HG02885 (cell line): ENCODE results near the gene ATXN7L1.
"Not testable (repeated sequence)": the region's sequence is repeated elsewhere in the genome, so short reads cannot be mapped to it uniquely, and the experiment has no call there.

Experiments
- ATAC-seq: cut with Tn5 transposase; IDR thresholded peaks from one replicate; pipeline ENCODE4 v1.9.1; 2021; ENCODE audit warnings: mild to moderate bottlenecking; ENCODE audit not compliant: unreplicated experiment, poor library complexity

ATXN7L1 gene

GRCh38 chr7:105806592-105807447, 69.6 kb downstream of the ATXN7L1 start:
- peak; percentile 38 for ATAC-seq

GRCh38 chr7:105805447-105806019, 70.9 kb downstream of the ATXN7L1 start:
- no peak for ATAC-seq

GRCh38 chr7:105803429-105803736, 73.0 kb downstream of the ATXN7L1 start:
- no peak for ATAC-seq

DNA sequence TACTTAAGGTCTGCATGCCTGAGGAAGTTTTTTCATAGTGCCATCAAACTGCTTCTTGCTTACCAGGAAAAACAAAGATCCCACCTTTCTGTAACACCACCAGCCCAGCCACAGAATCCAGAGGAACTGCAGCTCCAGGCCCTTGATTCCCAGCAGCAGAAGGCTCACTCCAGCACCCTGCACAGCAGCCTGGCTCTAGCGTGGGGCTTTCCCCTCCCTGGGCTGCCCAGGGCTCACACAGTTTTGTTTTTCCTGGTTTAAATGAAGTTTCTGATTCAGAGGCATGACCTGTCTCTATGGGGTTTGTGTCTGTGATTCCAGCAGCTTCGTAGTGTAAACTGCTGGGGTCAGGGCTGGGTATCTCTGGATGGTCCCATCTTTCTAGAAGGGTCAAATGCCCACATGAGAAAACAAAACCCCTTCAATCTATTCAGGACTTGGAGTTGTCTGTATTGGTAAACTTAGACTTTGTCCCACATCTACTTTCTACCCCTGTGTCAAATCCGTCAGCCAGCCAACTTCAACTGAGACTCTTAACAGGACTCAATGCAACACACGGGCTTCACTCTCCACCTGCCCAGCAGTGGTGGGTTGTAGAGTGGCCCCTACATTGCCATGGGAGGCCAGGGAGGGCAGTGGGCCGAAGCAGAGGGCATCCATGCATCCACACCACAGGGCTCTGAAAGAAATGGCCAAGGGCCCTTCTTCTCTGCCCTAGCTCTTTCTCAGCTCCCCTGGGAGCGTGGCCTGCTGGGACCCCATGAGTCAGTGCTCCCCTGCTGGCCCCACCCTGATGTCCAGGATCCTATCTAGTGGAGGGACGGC, 73.6 kb downstream of the ATXN7L1 start:
- ATAC-seq, result no peak

DNA sequence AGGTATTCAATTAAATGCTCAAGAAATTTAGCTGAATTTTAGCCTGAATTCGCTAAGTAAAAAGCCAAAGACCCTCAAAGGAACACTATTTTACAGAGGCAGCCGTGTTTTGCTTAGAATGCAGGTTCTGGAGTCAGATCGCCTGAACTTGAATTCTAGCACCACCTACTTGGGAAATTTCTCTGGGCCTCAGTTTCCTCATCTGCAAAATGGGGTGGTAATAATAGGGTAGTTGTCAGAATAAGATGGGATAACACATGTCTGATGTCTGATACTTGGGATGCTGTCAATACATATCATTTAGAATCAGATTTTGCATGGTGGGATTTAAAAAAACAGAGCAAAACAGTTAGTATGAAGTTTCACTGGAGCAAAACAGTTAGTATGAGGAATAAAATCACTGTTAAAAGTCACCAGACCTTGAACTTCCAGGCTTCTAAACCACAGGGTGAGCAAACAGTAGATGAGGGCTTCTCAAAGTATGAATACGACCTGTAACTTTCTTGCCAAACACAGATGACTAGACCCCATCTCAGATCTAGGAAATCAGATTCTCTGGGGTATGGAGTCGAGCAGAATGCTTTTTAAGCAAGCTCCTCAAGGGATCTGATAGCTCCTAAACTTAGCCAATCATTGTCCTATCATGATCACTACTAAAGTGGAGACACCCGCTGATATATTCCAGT, 75.4 kb downstream of the ATXN7L1 start:
- no peak for ATAC-seq

GRCh38 chr7:105800442-105800841, 76.0 kb downstream of the ATXN7L1 start:
- ATAC-seq, result peak; percentile 56

DNA sequence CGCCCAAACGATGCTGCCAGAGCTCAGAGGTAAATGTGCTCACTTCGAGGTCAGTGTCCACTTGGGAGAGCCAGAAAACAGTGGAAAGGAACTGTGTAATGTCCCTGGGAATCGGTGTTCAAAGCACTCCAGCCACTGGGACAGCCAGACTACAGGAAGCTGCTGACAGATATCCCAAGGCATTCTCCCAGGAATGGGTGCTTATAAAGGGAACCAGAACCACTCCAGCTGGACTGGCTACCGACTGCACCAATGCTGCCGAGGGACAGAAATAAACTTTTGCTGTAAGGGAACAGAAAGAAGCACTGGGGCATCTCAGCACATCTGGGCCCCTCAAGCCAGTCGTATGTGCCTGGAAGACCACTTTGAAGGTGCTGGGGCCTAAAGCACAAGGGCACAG, 76.7 kb downstream of the ATXN7L1 start:
- ATAC-seq, result no peak

DNA sequence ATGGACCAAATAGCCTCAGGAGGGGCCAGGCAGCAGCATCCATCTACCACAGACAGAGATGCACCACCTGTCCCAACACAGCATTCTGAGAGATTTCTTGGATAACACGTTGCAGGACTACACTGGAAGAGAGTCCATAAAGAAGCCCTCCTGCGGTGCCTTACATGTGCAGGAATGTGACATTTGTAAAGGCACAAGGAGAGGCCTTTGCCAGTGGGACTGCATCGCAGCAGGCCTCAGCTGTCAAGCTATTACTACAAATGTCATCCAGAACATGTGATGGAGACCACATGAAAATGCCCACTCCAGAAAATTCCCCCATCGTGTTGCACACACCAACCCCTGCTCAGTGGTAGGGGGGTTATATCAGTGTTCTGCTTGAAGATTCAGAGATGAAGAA, 77.4 kb downstream of the ATXN7L1 start:
- ATAC-seq, result no peak

DNA sequence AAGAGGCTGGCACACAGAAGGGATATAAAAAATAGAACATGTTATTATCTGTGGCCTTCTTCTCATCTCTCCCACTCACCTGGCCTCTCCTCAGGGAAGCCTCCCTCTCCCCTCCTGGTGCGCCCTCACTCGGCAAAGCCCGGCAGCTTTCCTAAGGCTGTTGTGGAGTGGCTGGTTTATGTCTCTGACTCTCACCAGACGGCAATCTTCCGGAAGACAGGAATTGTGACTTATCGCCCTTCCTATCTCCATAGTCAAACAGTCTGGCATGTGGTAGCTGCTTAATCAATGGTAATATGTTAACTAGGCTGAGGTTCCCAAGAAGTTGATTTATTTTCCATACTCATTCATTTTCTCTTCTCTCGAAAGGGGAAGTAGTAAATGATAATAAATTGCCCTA, 78.7 kb downstream of the ATXN7L1 start:
- ATAC-seq, result no peak

DNA sequence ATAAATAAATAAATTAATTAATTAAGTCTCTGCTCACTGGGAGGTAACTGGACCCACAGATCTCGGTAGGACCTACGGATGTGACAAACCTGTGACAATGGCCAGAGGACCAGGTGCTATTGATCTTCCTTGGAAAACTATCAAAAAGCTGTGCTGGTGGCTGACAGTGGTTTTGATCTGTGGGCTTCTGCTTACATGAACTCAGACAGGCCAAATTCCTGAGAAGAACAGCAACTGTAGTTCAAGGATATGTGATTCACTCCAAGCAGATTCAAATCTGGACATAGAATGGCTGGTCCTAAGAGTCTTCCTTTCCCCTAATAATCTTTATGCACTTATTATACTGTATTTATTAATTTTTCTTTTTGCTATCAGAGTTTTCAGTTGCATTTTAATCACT, 80.0 kb downstream of the ATXN7L1 start:
- no peak for ATAC-seq

DNA sequence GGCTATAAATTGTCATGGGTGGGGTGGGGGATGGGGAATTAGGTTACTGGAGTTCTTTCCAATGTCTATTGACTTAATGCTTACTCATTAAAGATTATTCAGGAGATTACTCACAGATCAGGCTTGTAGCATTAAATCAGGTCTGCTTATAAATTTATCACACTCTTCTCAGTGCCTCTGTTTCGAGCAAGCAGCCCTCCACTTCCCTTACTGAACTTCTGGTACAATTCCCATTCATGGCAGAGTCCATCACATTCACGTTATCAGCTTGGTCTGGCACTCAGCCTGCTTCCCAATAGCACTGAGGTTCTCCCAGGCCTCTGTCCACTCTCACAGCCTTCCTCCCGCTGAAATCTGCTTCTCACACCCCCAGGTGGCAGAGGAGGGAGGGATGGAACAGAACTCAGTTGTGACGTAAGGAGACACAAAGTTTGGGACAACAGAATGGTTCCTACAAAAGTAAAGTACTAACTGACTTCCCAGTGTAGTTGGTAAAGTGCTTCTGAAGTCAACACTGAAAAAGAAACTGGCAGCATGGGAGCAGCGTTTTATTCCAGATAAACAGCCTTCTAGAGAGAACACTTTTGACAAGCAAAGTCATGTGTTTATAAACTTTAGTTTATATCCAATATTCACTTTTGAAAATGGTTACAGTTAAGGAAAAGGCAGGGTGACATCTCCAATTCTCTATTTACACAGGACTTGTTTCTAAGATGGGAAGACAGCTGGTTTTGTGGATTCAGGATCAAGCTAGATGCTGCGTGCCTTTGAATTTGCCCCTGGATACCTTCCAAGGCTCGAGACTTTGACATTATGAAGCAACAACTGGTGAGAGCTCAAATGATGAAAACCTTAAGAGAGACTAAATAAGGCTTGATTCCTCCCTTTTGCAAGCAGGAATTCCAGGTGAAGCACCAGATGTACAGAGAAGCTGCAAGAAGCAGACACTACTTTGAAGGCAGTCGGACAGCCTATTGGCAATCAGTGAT, 81.4 kb downstream of the ATXN7L1 start:
- no peak for ATAC-seq

DNA sequence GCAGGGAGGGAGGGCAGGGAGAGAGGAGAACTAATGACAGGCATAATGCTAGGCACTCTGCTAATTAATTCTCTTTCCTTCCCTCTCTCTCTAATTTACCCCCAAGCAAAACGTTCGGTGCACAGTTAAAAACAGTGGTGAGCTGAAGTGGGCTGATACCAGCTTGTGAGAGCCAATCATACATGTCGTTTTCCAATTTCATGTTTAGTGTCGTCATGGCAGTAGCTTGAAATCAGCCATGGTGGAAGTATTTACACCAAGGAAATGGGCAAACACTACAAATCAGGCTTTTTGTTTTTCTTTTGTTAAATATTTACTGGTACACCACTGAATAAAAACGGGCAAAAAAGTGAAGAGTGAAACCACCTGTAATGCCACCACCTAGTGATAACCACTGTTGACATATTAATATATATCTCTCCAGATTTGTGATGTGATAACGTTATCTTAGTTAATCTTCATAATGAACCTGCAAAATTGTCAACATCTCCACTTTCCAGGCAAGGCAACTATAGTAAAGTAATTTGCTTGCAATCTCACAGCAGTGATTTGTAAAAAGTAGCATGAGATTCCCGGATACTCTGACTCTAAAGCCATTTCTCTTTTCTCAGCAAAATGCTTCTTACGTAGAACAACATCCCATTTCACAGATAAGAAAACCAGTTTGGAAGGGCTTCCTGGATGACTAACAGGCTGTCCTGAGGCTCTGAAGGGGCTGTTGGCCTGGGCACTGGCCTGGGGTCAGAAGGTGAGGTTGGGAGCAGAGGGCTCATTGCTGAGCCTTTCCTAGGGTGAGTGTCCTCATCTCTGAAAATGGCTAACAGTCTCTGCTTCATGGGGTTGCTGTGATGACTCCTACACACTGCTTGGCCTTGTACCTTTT, 83.7 kb downstream of the ATXN7L1 start:
- no peak for ATAC-seq

GRCh38 chr7:105791926-105792325, 84.5 kb downstream of the ATXN7L1 start:
- no peak for ATAC-seq

DNA sequence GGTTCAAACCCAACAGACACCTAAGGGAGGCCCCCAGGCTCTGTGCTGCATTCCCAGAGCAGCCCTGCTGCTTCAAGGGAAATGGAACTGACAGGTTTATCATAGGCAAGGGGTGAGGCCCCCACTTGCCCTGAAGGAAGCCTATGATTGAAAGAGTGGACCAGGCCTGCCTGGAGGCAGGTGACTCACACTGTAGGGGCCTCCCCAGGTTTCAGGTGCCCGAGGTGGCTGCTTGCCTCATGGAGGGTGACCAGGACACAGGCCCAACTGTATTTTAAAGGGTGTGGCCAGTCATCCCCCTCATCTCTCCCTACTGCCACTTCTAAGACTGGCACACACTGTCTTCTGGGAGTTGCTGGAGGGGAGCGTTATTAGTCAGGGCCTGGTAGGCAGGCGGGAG, 85.4 kb downstream of the ATXN7L1 start:
- ATAC-seq, result no peak

GRCh38 chr7:105790452-105790851, 85.9 kb downstream of the ATXN7L1 start:
- not testable (repeated sequence) for ATAC-seq

GRCh38 chr7:105788816-105789349, 87.5 kb downstream of the ATXN7L1 start:
- no peak for ATAC-seq

DNA sequence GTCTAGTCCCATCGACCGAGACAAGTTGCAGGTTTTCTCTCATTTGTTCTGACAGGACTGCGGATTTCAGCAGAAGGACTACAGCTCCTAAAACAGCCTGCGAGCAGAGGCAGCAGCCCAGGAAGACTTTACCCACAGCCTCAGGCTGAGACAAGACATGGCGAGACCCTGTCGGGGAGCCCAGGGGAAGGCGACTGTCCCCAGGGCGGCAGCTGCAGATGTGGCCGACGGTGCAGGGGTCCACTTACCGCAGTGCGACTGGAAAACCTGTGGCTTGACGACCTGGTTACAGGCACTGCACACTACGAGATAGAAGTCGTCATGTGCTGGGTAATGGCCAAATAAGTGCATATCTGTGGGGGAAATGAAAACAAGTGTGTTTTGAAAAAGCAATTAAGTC, 88.0 kb downstream of the ATXN7L1 start:
- no peak for ATAC-seq

DNA sequence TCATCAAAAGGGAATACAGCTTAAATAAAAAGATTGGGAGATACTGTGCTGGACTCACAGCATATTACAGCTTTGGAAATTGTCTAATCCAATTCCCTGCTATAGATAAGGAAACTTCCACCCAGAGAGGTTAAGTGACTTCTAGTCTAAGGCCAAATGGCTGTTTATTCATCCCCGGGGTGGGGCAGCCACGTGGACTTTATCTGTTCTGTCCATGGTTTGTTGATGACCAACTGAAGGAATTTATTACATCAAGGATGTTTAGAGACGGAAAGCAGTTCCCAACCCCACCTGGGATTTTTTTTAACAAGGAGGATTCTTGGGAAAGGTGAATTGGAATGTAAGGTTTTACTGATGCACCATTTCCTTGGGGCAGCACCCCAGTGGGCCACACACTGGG, 88.6 kb downstream of the ATXN7L1 start:
- no peak for ATAC-seq
